GM19372 (cell line): ENCODE data around the gene GRAMD1B.

Experiments used
- ATAC-seq: cut with Tn5 transposase; IDR thresholded peaks from one replicate; pipeline ENCODE4 v1.9.1; 2021; ENCODE audit warnings: mild to moderate bottlenecking, low read depth, moderate library complexity; ENCODE audit not compliant: unreplicated experiment

Gene GRAMD1B

DNA sequence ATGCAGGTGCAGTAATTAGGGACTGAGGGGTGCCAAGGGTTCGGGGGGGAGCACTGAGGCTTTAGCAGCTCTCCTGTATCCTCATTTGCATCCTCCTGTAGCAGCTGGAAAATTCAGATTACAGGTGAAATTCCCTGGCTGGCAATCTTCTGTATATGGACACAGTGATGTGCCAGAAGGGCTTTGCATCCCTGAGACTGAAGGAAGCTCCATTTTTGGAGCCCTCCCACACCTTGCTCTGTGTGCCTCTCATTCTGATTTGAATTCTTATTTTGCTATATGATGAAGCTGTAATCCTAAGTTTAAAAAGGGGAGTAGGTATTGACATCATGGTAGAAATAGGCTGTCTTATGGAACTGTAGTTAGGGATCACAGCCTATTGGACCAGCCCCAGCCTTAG lies 177.7 kb downstream of the GRAMD1B start:
- no peak for ATAC-seq

- ATAC-seq: no peak
These were observed 178.3 kb downstream of the GRAMD1B start for GRCh38 chr11:123608371-123608770.

- ATAC-seq: no peak
These were observed 178.9 kb downstream of the GRAMD1B start for GRCh38 chr11:123608945-123609344.

GRCh38 chr11:123611698-123612097 lies 181.6 kb downstream of the GRAMD1B start:
- no peak for ATAC-seq

DNA sequence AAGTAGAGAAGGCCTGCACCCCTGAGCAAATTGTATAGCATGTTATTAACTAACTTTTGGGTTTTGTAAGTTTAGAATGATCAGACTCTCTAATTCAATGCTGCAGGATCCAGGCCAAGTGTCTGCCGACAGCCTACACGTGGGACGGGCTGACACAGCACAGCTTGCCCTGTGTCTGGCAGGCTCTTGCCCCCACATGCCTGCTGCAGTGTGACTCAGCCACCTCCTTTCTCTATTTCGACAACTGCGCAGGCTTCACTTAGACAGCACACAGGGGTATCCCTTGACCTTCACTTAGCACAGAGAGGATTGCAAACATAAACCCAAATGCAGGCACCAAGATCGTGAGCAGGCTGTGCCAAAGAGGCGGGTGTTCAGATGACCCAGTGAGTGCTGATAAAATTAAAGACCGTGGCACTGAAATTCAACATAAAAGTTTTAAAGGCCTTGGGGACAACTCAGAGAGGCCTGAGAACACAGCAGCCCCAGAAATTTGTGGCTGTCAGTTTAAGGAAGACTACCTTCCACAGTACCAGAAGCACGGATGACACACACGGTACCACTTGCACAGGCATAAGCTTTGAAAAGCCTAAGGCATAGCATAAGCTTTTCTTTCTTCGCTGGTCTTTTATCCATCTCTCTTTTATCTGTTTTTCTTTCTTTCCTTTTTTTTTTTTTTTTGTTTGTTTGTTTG lies 186.6 kb downstream of the GRAMD1B start:
- ATAC-seq: no peak

DNA sequence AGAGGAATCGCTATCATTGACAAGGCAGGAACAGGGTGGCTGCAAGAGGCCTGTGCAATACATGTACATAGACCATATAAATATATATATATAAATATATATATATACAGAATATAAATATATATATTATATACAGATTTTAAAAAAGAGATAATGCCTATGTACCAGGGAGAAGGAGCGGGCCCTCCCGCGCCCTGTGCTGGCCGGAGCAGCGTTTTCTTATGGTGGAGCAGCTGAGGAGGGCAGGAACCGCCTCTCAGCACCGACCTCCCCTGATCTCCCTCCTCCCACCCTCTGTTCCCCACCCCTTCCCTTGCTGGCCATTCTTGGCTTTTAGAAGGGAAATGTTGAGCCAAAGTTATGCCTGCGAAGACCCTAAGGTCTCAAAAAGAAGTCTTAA lies 192.5 kb downstream of the GRAMD1B start:
- ATAC-seq: no peak

DNA sequence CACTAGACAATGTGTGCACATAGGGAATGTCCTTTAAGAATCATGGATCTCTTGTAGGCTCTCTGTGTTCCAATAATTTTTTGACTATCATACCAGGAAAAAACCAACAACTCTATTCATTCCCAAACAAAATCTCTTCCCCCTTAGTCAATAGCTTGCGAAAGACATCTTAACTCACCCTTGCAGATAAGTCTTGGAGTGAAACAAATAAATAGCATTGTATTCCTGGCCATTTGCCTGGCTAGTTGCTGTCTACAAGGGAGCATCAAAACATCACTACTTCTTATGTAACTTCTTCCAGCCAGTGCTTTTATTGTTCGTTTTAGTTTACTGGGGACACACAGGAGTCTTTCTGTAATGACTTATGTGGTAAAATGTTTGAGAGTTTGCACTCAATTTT lies 194.9 kb downstream of the GRAMD1B start:
- ATAC-seq: no peak

- no peak for ATAC-seq
These were observed 199.0 kb downstream of the GRAMD1B start for GRCh38 chr11:123628936-123629683.

DNA sequence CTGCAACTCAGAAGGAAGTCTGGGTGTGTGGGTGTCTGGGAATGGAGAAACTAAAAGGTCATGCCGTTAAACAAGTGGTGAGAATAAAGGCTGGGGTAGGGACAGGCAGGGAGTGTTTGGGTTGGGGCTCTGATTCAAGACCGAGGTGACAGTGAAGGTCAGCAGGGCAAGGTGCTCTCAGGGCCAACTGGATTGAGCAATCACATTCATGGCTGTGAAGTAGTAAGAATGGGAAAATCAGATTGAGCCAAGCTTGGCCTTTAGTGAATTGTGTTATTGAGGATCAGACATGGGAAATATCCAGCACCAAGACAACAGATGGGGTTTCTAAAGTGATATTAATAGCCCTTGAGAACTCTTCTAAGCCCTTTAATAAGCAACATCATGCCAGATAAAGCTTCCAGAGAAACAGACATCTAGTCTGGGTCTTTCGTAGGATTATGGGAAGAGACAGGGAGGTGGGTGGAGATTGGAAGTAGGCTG lies 200.1 kb downstream of the GRAMD1B start:
- ATAC-seq: no peak

DNA sequence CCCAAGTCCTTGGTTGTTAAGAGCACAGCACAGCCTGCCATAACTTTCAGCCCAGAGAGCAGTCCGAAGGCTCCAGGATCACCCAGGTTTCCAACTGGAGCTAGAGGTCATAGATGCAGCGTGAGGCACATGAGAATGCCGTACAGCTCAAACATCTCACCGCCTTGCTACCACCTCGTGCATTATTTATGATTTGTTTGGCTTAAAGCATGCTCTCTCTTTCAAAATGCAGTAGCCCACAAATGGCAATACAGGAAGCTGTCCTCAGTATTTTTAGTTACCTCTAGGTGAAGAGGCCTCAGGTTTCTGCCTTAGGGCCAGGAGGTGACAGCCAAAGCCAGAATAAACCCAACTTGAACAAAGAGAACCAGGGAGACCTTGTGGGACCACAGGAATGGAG lies 210.0 kb downstream of the GRAMD1B start:
- no peak for ATAC-seq

DNA sequence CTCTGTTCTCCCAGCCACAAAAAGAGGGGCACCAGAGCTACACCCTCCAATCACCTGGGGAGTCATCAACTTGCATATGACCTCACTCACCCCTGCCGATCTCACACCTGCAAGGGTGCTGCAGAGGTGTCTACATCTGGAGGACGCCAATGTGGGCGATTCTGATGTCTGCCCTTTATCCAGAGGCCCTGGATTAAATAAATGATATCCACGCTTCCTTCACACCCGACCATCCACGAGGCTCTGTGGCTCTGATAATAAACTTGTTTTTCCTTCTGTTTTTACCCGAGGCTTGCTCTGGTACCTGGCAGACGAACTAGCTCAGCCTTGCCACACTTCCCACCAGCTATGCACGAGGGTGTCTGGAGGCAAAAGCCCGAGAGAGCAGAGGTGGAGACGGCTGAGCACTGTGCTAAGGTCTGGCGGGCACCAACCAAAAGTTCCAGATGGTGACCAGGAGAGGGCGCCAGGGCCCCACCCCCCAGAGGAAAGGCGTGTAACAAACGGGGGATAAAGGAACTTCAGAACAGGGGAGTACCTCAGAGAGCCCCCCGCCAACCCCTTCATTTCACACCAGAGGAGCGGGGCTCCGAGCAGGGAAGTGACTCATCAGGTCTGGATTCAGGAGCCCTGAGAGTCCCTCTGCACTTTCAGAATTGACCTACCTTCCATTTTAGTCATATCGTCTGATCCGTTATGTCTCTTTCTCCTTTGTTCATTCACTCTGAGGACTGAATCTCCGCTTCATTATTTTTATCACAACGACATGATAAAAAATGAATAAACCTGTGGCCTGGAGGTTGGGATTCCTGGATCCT lies 210.8 kb downstream of the GRAMD1B start:
- ATAC-seq: peak; percentile 88

DNA sequence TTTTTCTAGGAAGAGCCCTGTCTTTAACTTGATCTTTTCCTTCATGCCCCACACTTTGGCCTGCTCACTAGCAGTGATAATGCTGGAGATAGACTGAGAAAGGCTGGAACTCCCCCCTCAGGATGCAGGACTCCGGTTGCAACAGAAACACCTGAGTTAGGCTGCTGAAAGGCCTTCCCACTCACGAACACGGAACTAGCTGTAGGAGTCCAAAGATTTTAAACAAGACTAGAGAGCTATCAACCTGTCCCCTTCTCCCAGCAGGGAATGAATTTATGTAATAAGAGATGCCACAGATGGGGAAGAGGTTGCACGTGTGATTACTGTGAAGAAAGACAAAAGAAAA lies 211.4 kb downstream of the GRAMD1B start:
- no peak for ATAC-seq

DNA sequence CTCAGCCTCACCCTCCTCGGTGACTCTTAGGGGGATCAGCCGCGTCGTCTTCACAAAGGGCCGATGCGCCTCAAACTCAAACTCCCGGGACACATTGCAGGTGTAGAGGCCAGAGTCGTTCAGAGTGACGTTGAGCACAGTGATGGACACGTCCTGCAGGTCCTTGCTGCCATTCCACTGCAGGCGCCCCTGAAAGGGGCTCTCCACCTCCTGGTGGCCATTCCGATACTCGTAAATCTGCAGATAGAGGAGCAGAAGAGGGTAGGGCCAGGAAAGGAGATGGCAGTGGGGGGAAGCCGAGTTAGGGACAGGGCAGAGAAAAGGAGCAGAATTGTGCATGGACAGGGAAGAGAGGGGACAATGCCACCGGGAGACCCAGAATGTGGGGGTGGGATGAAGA lies 212.4 kb downstream of the GRAMD1B start:
- ATAC-seq: no peak

DNA sequence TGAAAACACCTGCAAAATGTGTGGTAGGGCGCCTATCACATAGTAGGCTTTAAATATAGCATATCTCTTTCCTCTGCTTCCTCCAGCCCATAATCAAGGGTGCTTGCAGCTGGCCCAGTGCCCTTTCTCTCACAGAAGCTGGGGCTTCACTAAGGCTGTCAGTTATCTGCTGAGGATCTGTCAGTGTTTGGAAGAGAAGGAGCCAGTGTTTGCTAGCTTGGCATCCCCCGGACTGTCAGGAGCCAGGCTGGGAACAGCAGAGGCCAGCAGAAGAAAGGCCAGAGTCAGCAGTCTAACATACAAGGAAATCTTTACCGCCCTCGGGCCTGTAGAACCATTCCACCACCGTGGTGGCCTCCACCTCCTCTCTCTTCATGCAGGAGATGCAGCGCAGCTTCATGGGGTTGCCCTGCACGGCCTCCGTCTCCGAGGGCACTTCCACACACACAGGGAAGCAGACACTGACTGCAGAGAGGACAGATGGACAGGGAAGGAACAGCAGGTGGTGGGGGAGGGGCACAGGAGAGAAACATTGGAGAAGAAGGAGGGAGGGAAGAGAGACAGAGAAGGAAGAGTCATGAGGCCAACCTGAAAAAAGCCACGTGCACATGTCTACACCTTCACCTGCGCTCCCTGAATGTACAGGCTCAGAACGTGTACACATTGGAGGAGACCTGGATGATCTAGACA lies 215.4 kb downstream of the GRAMD1B start:
- ATAC-seq: no peak

GRCh38 chr11:123650901-123651300 lies 220.8 kb downstream of the GRAMD1B start:
- ATAC-seq: no peak

DNA sequence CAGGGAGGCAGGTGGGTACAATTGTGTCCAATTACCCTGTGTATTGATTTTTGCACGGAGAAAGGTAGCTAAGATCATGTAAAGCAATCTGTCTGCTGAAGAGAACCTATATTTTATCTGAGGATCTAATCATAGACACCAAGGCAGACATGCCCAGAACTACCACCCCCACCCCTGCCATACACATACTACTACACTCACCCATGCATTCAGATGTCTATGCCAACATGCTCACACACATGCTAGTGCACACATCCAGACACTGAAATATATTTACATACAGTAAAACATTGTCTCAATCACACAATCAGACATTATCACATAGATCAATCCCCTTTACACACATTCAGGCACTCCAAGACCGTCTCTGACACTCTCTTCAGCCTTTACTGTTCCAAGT lies 222.5 kb downstream of the GRAMD1B start:
- no peak for ATAC-seq

DNA sequence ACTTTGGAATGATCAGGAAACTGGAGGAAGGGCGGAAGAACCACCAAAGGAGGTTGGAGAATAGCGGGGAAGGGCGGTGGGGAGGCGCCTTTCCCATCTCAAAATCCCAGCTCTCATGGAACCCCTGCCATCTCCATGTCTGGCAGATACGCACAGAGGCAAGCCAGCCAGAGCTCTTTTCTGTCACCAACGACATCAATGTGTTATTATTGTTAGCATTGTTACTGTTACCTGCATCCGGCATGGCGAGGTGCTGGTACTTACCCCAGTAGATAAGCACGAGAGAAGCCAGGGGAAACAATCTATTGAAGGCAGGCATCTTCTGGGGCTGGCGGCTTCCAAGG lies 223.4 kb downstream of the GRAMD1B start:
- ATAC-seq: no peak

DNA sequence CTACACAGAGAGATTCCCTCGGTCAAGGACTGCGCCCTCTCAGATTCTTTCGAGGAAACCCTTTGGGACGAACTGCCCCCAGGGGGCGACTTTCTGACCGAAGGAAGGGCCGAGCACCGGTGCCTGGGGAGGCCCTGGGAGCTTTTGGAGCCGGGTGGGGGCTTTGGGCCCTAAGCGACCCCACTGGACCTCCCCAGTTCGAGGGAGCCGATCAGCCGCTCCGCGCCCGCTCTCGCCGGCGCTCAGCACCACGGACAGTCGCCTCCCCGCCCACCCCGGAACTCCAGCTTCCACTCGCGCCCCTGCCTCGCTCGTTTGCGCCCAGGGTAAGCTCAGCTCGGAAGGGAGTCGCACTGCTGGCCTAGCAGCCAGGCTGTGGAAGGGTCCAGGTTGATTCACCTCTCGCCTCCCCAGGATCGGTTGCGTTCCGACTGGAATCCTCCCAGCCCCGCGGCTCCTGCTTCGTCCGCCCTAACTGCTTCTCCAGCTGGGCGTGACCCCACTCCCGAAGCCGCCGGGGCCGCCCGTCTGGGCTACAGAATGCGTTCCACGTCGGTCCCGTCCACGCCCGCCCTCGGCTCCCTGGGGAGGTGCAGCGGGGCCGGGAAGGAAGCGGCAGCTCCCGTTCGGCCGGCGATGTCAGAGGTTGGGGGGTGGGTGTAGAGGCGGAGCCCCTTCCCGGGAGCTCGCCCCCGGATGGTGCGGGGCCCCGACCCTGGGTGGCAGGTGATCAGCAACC lies 223.9 kb downstream of the GRAMD1B start:
- no peak for ATAC-seq

- ATAC-seq: no peak
These were observed 224.6 kb downstream of the GRAMD1B start, which contains the start of gene SCN3B for GRCh38 chr11:123654566-123655081. TSS of gene SCN3B (minus strand) at chr11:123654624. CDS start at chr11:123653801, 823 bp downstream.

GRCh38 chr11:123659311-123659710 lies 229.2 kb downstream of the GRAMD1B start:
- no peak for ATAC-seq
